GM12878 (cell line): ENCODE data around the gene ZBTB6.

Experiments used
- ASH2L ChIP-seq: fragments of 300-600, 200-600 bp; sonication (generic); IDR thresholded peaks from 2 replicates; pipeline ENCODE4 v1.6.1; 2017; ENCODE audit warnings: low read depth, mild to moderate bottlenecking, borderline replicate concordance
- MXI1 ChIP-seq: fragments of 150-350 bp; IDR thresholded peaks from 2 replicates; pipeline ENCODE4 v1.6.1; 2011; ENCODE audit warnings: low read depth, mild to moderate bottlenecking, inconsistent platforms, low read length, improper control_type of control experiment
- RCOR1 ChIP-seq: conservative IDR thresholded peaks from 2 replicates; pipeline ENCODE4 v1.6.1; 2012; ENCODE audit warnings: low read depth, low read length, improper control_type of control experiment
- SMC3 ChIP-seq: IDR thresholded peaks from 2 replicates; pipeline ENCODE4 v1.6.1; 2011; ENCODE audit warnings: low read length, improper control_type of control experiment, borderline replicate concordance
- TBL1XR1 ChIP-seq: IDR thresholded peaks from 2 replicates; pipeline ENCODE4 v1.6.1; 2012; ENCODE audit warnings: low read depth, low read length, improper control_type of control experiment
- YBX1 ChIP-seq: fragments of 450-650 bp; IDR thresholded peaks from 2 replicates; pipeline ENCODE4 v1.6.1; 2016; ENCODE audit warnings: antibody characterized with exemption
- ZNF24 ChIP-seq: fragments of 450-650 bp; IDR thresholded peaks from 2 replicates; pipeline ENCODE4 v1.6.1; 2017; ENCODE audit warnings: antibody characterized with exemption, mild to moderate bottlenecking
- TF ChIP-seq, protein P1 (sequence below): fragments of 450-650 bp; IDR thresholded peaks from 2 replicates; pipeline ENCODE4 v1.6.1; 2017; ENCODE audit warnings: mild to moderate bottlenecking

DNA sequence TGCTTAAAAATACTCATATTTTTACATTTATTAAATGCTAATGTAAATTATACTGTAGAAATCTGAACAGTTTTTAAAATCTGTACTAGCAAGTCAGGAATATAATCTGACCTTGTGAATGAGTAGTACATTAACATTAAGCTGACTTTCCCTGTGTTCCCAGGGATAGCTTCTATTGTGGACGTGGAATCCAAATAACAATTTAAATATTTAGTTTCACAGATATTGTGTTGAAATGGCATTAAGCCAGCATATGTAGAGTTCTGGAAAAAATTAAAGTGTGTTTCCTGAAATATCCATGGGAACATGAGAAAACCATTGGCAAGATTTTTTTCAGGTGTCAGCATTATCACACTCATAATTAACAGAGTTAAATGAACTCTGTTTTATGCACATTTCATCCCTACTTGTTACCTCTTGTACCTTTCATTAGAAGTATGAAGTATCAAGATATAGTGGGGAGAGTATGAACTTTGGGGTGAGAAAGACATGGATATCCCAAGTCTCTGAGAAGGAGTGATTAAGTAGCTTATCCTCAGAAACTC lies 33.4 kb upstream of the ZBTB6 start:
- TF ChIP-seq YBX1 (no peak), MXI1 (no peak), SMC3 (no peak), ZNF24 (no peak), TBL1XR1 (no peak), RCOR1 (no peak), ASH2L (no peak)
- TF ChIP-seq, protein P1, sequence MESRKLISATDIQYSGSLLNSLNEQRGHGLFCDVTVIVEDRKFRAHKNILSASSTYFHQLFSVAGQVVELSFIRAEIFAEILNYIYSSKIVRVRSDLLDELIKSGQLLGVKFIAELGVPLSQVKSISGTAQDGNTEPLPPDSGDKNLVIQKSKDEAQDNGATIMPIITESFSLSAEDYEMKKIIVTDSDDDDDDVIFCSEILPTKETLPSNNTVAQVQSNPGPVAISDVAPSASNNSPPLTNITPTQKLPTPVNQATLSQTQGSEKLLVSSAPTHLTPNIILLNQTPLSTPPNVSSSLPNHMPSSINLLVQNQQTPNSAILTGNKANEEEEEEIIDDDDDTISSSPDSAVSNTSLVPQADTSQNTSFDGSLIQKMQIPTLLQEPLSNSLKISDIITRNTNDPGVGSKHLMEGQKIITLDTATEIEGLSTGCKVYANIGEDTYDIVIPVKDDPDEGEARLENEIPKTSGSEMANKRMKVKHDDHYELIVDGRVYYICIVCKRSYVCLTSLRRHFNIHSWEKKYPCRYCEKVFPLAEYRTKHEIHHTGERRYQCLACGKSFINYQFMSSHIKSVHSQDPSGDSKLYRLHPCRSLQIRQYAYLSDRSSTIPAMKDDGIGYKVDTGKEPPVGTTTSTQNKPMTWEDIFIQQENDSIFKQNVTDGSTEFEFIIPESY: no peak
